ENCODE results near the gene CABP4. TPM values are rescaled to one million over a fixed set of nuclear protein-coding genes. Genes with fewer than 3 reads are reported as not detected.

CABP4 gene
- total and polyA plus RNA-seq, 2 experiments from 2014 or later, result not detected

- no peak for TF ChIP-seq CTCF (IDR thresholded peaks at IDR 0.05; ENCODE audit: low read depth, low read length)
- H3K9me3 ChIP-seq (ENCODE audit: low read depth), result no peaks in the 10 kb centered on the region
- H3K4me3 ChIP-seq, result no peak overlapping the region
- H3K36me3 ChIP-seq, result peaks cover 8% of the 10 kb centered on the region
- H3K27ac ChIP-seq, result no peak overlapping the region
- H3K4me1 ChIP-seq (ENCODE audit: low read depth), result no peaks in the 10 kb centered on the region
- no peaks in the 10 kb centered on the region for H3K27me3 ChIP-seq
- no peak for DNase-seq (ENCODE audit: low read depth in 1 of 2, low spot score in 1 of 2)
These were observed 35.0 kb downstream of the CABP4 start for GRCh38 chr11:67489885-67490726.

- no peak for DNase-seq (ENCODE audit: low read depth in 1 of 2, low spot score in 1 of 2)
- Histone ChIP-seq H3K4me1 (ENCODE audit: low read depth) (no peaks in the 10 kb centered on the region), H3K36me3 (peaks cover 8% of the 10 kb centered on the region), H3K4me3 (no peak overlapping the region), H3K9me3 (ENCODE audit: low read depth) (no peaks in the 10 kb centered on the region), H3K27ac (no peak overlapping the region), H3K27me3 (no peaks in the 10 kb centered on the region)
- no peak for TF ChIP-seq CTCF (IDR thresholded peaks at IDR 0.05; ENCODE audit: low read depth, low read length)
These were observed 35.5 kb downstream of the CABP4 start for GRCh38 chr11:67490727-67491065.

GRCh38 chr11:67491276-67492068 is 36.3 kb downstream of the CABP4 start:
- H3K27ac ChIP-seq, result no peak overlapping the region
- H3K9me3 ChIP-seq (ENCODE audit: low read depth), result no peaks in the 10 kb centered on the region
- H3K4me1 ChIP-seq (ENCODE audit: low read depth), result no peaks in the 10 kb centered on the region
- H3K4me3 ChIP-seq, result no peak overlapping the region
- DNase-seq (ENCODE audit: low read depth in 1 of 2, low spot score in 1 of 2), result no peak
- no peaks in the 10 kb centered on the region for H3K27me3 ChIP-seq
- peaks cover 8% of the 10 kb centered on the region for H3K36me3 ChIP-seq
- TF ChIP-seq CTCF (IDR thresholded peaks at IDR 0.05; ENCODE audit: low read depth, low read length), result no peak

GRCh38 chr11:67492069-67492727 is 37.0 kb downstream of the CABP4 start:
- Histone ChIP-seq H3K4me1 (ENCODE audit: low read depth) (no peaks in the 10 kb centered on the region), H3K36me3 (peaks cover 8% of the 10 kb centered on the region), H3K27me3 (no peaks in the 10 kb centered on the region), H3K4me3 (no peak overlapping the region), H3K27ac (no peak overlapping the region), H3K9me3 (ENCODE audit: low read depth) (no peaks in the 10 kb centered on the region)
- TF ChIP-seq CTCF (IDR thresholded peaks at IDR 0.05; ENCODE audit: low read depth, low read length), result no peak
- DNase-seq (ENCODE audit: low read depth in 1 of 2, low spot score in 1 of 2), result no peak

GRCh38 chr11:67492801-67493547 is 37.8 kb downstream of the CABP4 start:
- H3K36me3 ChIP-seq, result peaks cover 8% of the 10 kb centered on the region
- H3K9me3 ChIP-seq (ENCODE audit: low read depth), result no peaks in the 10 kb centered on the region
- TF ChIP-seq CTCF (IDR thresholded peaks at IDR 0.05; ENCODE audit: low read depth, low read length), result no peak
- no peaks in the 10 kb centered on the region for H3K4me1 ChIP-seq (ENCODE audit: low read depth)
- no peaks in the 10 kb centered on the region for H3K27me3 ChIP-seq
- H3K27ac ChIP-seq, result no peak overlapping the region
- no peak for DNase-seq (ENCODE audit: low read depth in 1 of 2, low spot score in 1 of 2)
- H3K4me3 ChIP-seq, result no peak overlapping the region

Data from cardiac muscle cell (in vitro differentiated cells and primary cell).